B cell (primary cell): ENCODE data around the gene PTPRG. TPM values are rescaled to one million over a fixed set of nuclear protein-coding genes. Genes with fewer than 3 reads are reported as not detected.
"Not testable (repeated sequence)": the region's sequence is repeated elsewhere in the genome, so short reads cannot be mapped to it uniquely, and the experiment has no call there.

Experiments
- ATAC-seq: fragments of 200-7000 bp; cut with Tn5 transposase; one replicate; pipeline ENCODE4 v1.10.0; 2021; ENCODE audit warnings: low read depth, mild to moderate bottlenecking, moderate number of reproducible peaks, moderate library complexity
- CTCF ChIA-PET: fragments of 350-600 bp; sonication (Branson Sonifier 250); formaldehyde crosslinking; loops from one replicate; lab custom pipeline; 2021; ENCODE audit warnings: antibody characterized with exemption, inconsistent platforms; lab: Charles Lee
- POLR2A ChIA-PET: fragments of 350-600 bp; sonication (Branson Sonifier 250); formaldehyde crosslinking; loops from one replicate; lab custom pipeline; 2021; ENCODE audit warnings: antibody characterized with exemption; lab: Charles Lee
- DNase-seq: peaks from one replicate; pipeline ENCODE4 v3.0.0; 2013
- H2AFZ ChIP-seq: 2 replicates; pipeline ENCODE4 v1.6.1; 2012; ENCODE audit warnings: mild to moderate bottlenecking, low read depth, low read length; ENCODE audit not compliant: insufficient read depth, poor library complexity, severe bottlenecking
- H3K27ac ChIP-seq, 2 donors: 1 replicate in 1 of 2; 2 replicates in 1 of 2; pipeline ENCODE4 v1.5.1; 2012 to 2013; ENCODE audit warnings: low read length in 2 of 2, mild to moderate bottlenecking in 2 of 2, moderate library complexity in 1 of 2
- H3K27me3 ChIP-seq, 4 experiments: fragments of 200-600 bp in 1 of 4; sonication (generic) in 1 of 4; replicated peaks in 1 of 4; 1 replicate in 2 of 4; 2 replicates in 2 of 4; pipeline versions ENCODE4 v1.6.1 to v1.7.0; 2013 to 2016; ENCODE audit warnings: low read length in 3 of 4, mild to moderate bottlenecking in 2 of 4, mixed read lengths in 1 of 4, moderate library complexity in 1 of 4; ENCODE audit not compliant: insufficient read depth in 4 of 4, control insufficient read depth in 3 of 4; ENCODE audit errors: control extremely low read depth in 1 of 4
- H3K36me3 ChIP-seq, 2 experiments: replicated peaks in 1 of 2; 1 replicate in 1 of 2; 2 replicates in 1 of 2; pipeline versions ENCODE4 v1.6.1 to v1.7.1; 2013; ENCODE audit warnings: low read length in 1 of 2; ENCODE audit not compliant: insufficient read depth in 2 of 2, control insufficient read depth in 1 of 2; ENCODE audit errors: control extremely low read depth in 1 of 2, extremely low read depth in 1 of 2
- H3K4me1 ChIP-seq, 2 donors: fragments of 200-600 bp in 1 of 2; sonication (generic) in 1 of 2; 1 replicate in 1 of 2; 2 replicates in 1 of 2; pipeline versions ENCODE4 v1.5.1 to v1.6.1; 2013 to 2017; ENCODE audit warnings: low read length in 2 of 2; ENCODE audit not compliant: control insufficient read depth in 2 of 2, insufficient read depth in 2 of 2
- H3K4me2 ChIP-seq: replicated peaks from 2 replicates; pipeline ENCODE3; 2012; ENCODE audit warnings: mild to moderate bottlenecking, low read depth, low read length; ENCODE audit not compliant: poor library complexity, severe bottlenecking
- H3K4me3 ChIP-seq, 5 experiments: fragments of 200-600 bp in 1 of 5; sonication (generic) in 1 of 5; 1 replicate in 3 of 5; 2 replicates in 2 of 5; pipeline versions ENCODE4 v1.5.1 to v1.7.0; 2011 to 2016; ENCODE audit warnings: low read length in 4 of 5, mild to moderate bottlenecking in 4 of 5, low read depth in 2 of 5, control low read depth in 1 of 5, moderate library complexity in 1 of 5; ENCODE audit not compliant: insufficient read depth in 1 of 5; ENCODE audit errors: control extremely low read depth in 1 of 5, extremely low read depth in 1 of 5
- H3K79me2 ChIP-seq: fragments of 200-600 bp; sonication (generic); one replicate; pipeline ENCODE4 v1.6.0; 2016; ENCODE audit warnings: low read length; ENCODE audit not compliant: control insufficient read depth, insufficient read depth
- H3K9ac ChIP-seq: fragments of 200-600 bp; sonication (generic); 2 replicates; pipeline ENCODE4 v1.6.1; 2017; ENCODE audit warnings: mild to moderate bottlenecking, low read length, moderate library complexity
- H3K9me3 ChIP-seq, 3 donors: one replicate each; pipeline versions ENCODE4 v1.6.1 to v1.7.1; 2013; ENCODE audit warnings: low read length in 2 of 3; ENCODE audit not compliant: control insufficient read depth in 2 of 3, insufficient read depth in 1 of 3; ENCODE audit errors: control extremely low read depth in 1 of 3
- H4K20me1 ChIP-seq: 2 replicates; pipeline ENCODE4 v1.6.0; 2012; ENCODE audit warnings: mild to moderate bottlenecking, low read length; ENCODE audit not compliant: insufficient read depth, control insufficient read depth, poor library complexity, severe bottlenecking
- H3K27ac Mint-ChIP-seq: one replicate; pipeline ENCODE4 v1.8.0; 2021; ENCODE audit warnings: mixed read lengths
- H3K27me3 Mint-ChIP-seq: one replicate; pipeline ENCODE4 v1.8.0; 2021; ENCODE audit warnings: mixed read lengths
- H3K4me1 Mint-ChIP-seq: one replicate; pipeline ENCODE4 v1.8.0; 2021; ENCODE audit warnings: mixed read lengths
- H3K4me3 Mint-ChIP-seq: one replicate; pipeline ENCODE4 v1.8.0; 2021; ENCODE audit warnings: mixed read lengths
- H3K9me3 Mint-ChIP-seq: one replicate; pipeline ENCODE4 v1.8.0; 2022; ENCODE audit warnings: mixed read lengths; ENCODE audit not compliant: insufficient read depth
- EZH2 ChIP-seq: IDR thresholded peaks from 2 replicates; pipeline ENCODE4 v1.6.1; 2012; ENCODE audit warnings: borderline replicate concordance, low read depth, mild to moderate bottlenecking, moderate library complexity, low read length; ENCODE audit not compliant: insufficient read depth, poor library complexity, severe bottlenecking
- WGBS: methylation state at CpG from one replicate; pipeline ENCODE4 v1.1.5; 2013; ENCODE audit warnings: missing lambda C conversion rate; ENCODE audit not compliant: insufficient coverage; 5-methylcytosine and 5-hydroxymethylcytosine counted together
- intact Hi-C: fragments of 100-400 bp; cut with micrococcal nuclease; formaldehyde crosslinking; loops from one replicate; pipeline ENCODE4 v1.10.0; 2022
- polyA plus RNA-seq: library from polyadenylated mRNA; depleted of rRNA; stranded (reverse); fragments of >200 nt; gene quantifications from 2 replicates; pipeline ENCODE4 v1.2.3, GENCODE V29; 2012
- total RNA-seq, 2 donors: library from RNA; stranded (reverse); fragments of 120-200 nt in 1 of 2; gene quantifications; 1 replicate in 1 of 2; 2 replicates in 1 of 2; pipeline versions ENCODE4 v1.2.3 to v1.2.4, GENCODE V29; 2013 to 2022
- TF ChIP-seq, protein P1 (sequence below): fragments of 200-600 bp; IDR thresholded peaks from one replicate; pipeline ENCODE4 v1.8.0; 2022; ENCODE audit warnings: antibody characterized with exemption, mild to moderate bottlenecking

Gene PTPRG
- total and polyA plus RNA-seq, 2 donors (not counting 1 experiment from before 2014, with no cell fraction given), result 0.12 to 1.3 TPM

GRCh38 chr3:61714225-61714624 is 152.9 kb downstream of the PTPRG start:
- no peak overlapping the region for H2AFZ ChIP-seq
- DNase-seq, result no peak
- intact Hi-C loops, result no loop called here
- TF ChIP-seq, protein P1, sequence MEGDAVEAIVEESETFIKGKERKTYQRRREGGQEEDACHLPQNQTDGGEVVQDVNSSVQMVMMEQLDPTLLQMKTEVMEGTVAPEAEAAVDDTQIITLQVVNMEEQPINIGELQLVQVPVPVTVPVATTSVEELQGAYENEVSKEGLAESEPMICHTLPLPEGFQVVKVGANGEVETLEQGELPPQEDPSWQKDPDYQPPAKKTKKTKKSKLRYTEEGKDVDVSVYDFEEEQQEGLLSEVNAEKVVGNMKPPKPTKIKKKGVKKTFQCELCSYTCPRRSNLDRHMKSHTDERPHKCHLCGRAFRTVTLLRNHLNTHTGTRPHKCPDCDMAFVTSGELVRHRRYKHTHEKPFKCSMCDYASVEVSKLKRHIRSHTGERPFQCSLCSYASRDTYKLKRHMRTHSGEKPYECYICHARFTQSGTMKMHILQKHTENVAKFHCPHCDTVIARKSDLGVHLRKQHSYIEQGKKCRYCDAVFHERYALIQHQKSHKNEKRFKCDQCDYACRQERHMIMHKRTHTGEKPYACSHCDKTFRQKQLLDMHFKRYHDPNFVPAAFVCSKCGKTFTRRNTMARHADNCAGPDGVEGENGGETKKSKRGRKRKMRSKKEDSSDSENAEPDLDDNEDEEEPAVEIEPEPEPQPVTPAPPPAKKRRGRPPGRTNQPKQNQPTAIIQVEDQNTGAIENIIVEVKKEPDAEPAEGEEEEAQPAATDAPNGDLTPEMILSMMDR, result no peak
- no peak for TF ChIP-seq EZH2
- no peak for ATAC-seq
- CTCF ChIA-PET, result no interaction called here
- WGBS, result 79% methylated on average over 2 of the region's 4 CpGs
- H4K20me1 ChIP-seq, result no peaks in the 10 kb centered on the region
- no peak overlapping the region for H3K27ac Mint-ChIP-seq
- H3K27me3 Mint-ChIP-seq, result no peaks in the 10 kb centered on the region
- no peaks in the 10 kb centered on the region for H3K36me3 ChIP-seq
- H3K4me1 Mint-ChIP-seq, result no peaks in the 10 kb centered on the region
- no peaks in the 10 kb centered on the region for H3K27me3 ChIP-seq
- POLR2A ChIA-PET, result no interaction called here
- H3K4me1 ChIP-seq, result no peaks in the 10 kb centered on the region
- no peak overlapping the region for H3K4me3 Mint-ChIP-seq
- H3K9me3 Mint-ChIP-seq, result no peaks in the 10 kb centered on the region
- no peaks in the 10 kb centered on the region for H3K9me3 ChIP-seq
- H3K9ac ChIP-seq, result no peak overlapping the region
- no peak overlapping the region for H3K4me3 ChIP-seq
- H3K4me2 ChIP-seq, result no peak overlapping the region
- no peak overlapping the region for H3K27ac ChIP-seq
- no peaks in the 10 kb centered on the region for H3K79me2 ChIP-seq

GRCh38 chr3:61715886-61716527 is 154.6 kb downstream of the PTPRG start:
- no peak for ATAC-seq
- no peaks in the 10 kb centered on the region for H3K27me3 Mint-ChIP-seq
- H3K9ac ChIP-seq, result no peak overlapping the region

DNA sequence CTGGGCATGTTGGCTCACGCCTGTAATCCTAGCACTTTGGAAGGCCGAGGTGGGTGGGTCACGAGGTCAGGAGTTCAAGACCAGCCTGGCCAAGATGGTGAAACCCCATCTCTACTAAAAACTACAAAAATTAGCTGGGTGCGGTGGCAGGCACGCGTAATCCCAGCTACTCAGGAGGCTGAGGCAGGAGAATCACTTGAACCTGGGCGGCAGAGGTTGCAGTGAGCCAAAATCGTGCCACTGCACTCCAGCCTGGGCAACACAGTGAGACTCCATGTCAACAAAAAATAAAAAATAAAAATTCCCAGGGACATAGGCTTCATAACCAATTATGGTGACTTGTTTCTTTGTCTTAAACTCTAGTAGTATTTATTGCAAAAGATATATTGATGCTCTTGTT is 155.3 kb downstream of the PTPRG start:
- H3K9me3 Mint-ChIP-seq, H3K27me3 ChIP-seq, H3K27me3 Mint-ChIP-seq, H2AFZ ChIP-seq, H3K4me1 Mint-ChIP-seq, H3K4me3 Mint-ChIP-seq, POLR2A ChIA-PET, H4K20me1 ChIP-seq, ATAC-seq, H3K4me1 ChIP-seq, H3K4me2 ChIP-seq, H3K79me2 ChIP-seq, DNase-seq, H3K36me3 ChIP-seq, intact Hi-C loops, H3K27ac Mint-ChIP-seq, H3K4me3 ChIP-seq, H3K9me3 ChIP-seq, H3K27ac ChIP-seq, H3K9ac ChIP-seq, CTCF ChIA-PET: not testable (repeated sequence)
- 90% methylated on average over 3 of the region's 8 CpGs for WGBS

More at GRCh38 chr3:61715886-61716527, 154.6 kb downstream of the PTPRG start:
- H3K4me2 ChIP-seq, result no peak overlapping the region
- Mint-ChIP-seq H3K9me3 (no peaks in the 10 kb centered on the region), H3K4me1 (no peaks in the 10 kb centered on the region), H3K4me3 (no peak overlapping the region), H3K27ac (no peak overlapping the region)
- no peaks in the 10 kb centered on the region for H3K9me3 ChIP-seq
- no peaks in the 10 kb centered on the region for H3K27me3 ChIP-seq
- ChIA-PET CTCF (no interaction called here), POLR2A (no interaction called here)
- no peaks in the 10 kb centered on the region for H3K79me2 ChIP-seq
- H3K36me3 ChIP-seq, result no peaks in the 10 kb centered on the region
- intact Hi-C loops, result no loop called here
- no peak for DNase-seq
- no peak overlapping the region for H2AFZ ChIP-seq
- H3K4me3 ChIP-seq, result no peak overlapping the region
- no peaks in the 10 kb centered on the region for H3K4me1 ChIP-seq
- H4K20me1 ChIP-seq, result no peaks in the 10 kb centered on the region
- TF ChIP-seq EZH2, result no peak
- TF ChIP-seq, protein P1, result no peak
- H3K27ac ChIP-seq, result no peak overlapping the region
- no CpG with 5 or more reads among the region's 4 CpGs for WGBS
